Kasumi-1 (cell line): Measurements from ENCODE around the gene MEIKIN.

Source experiments
- DNase-seq, 2 experiments: peaks; one replicate each; lab custom pipeline; 2025; lab: John Stamatoyannopoulos, UW

MEIKIN gene

DNA sequence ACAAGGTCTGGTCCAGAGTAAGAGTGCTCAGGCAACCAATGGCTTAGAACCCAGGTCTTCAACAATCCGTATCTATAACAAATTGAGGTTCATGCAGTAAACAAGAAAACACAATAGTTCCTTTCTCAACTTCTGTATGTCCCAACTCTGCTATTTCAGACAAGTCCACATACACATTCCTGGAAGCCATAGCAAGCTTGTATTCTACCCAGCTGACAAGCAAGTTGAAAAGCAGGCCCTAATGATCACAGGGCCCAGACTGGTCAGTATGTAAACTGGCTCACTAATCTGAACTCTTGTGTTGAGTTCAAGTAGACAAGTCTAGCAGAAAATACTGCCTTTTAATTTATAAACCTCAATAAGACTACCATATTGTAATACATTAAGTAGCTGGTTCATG lies 175.5 kb downstream of the MEIKIN start:
- DNase-seq = no peak

DNA sequence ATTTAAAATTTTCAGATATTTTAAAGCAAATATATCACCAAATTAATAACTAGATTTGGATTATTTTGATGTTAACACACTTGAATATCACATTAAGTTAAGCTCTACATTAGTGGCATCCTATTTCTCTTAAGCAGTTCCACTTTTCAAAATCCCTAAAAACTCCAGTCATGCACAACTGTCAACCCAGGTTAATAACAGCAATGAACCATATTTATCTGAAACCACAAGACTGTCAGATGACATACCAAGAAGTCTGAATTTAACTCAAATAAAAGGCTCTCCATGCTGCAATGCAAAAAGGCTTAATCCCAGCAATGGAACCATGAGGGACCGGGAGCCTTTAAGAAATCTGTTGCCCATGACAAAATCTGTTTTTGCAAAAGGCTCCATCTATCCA lies 176.1 kb downstream of the MEIKIN start:
- DNase-seq = no peak

DNA sequence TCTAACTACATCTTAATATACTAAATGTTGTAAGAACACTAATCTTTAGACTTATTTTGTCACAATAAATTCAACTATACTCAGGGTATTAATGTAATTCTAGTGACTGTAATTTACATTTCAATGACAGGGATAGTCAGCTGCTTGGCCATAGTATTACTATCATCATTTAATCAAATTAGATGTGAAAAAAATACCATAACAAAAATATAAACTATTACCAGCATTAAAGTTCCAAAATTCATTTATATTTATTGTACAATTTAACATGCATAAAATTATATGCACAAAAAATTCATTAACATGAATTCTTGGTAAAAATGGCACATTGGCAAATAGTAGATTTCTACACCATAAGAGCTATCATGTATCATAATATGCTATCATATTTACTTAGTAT lies 177.6 kb downstream of the MEIKIN start:
- DNase-seq = no peak

DNA sequence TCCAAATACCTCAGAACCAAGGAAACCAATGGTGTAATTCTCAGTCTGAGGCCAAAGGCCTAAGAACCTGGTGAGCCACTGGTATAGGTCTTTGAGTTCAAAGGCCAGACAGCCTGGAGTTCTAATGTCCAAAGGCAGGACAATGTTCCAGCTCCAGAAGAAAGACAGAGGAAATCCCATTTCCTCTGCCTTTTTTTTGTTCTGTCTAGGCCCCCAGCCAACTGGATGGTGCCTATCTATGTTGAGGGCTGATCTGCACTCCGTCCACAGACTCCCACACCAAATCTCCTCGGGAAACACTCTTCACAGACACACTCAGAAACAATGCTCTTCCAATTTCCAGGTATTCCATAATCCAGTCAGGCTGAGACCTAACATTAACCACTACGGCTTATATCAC lies 178.8 kb downstream of the MEIKIN start:
- DNase-seq = no peak

DNA sequence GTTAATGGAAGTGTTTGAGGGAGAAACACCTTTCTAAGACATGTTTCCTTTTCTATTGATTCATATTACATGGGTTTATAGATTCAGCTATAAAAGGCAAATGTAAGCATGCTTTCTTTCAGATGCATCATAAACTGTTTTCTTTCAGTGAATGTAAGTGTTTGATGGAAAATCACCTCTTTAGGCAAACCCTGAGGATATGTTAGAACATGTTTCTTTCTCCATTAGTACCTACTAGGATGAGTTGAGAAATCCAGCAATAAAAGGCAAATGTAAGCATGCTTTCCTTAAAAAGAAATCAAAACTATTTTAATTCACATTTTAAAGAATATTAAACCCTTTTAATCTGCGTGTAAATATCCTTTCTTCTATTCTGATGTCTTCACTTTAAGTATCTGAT lies 180.2 kb downstream of the MEIKIN start:
- no peak for DNase-seq

DNA sequence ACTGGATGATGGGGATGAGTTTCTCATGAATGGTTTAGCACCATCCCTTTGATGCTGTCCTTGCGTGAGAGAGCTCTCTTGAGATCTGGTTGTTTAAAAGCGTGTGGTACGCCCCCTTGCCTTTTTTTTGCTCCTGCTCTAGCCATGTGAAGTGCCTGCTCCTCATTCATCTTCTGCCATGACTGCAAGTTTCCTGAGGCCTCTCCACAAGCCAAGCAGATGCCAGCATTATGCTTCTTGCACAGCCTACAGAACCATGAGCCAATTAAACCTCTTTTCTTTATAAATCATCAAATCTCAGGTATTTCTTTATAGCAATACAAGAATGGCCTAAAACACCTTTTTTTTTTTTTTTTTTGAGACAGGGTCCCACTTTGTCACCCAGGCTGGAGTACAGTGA lies 181.5 kb downstream of the MEIKIN start:
- no peak for DNase-seq

DNA sequence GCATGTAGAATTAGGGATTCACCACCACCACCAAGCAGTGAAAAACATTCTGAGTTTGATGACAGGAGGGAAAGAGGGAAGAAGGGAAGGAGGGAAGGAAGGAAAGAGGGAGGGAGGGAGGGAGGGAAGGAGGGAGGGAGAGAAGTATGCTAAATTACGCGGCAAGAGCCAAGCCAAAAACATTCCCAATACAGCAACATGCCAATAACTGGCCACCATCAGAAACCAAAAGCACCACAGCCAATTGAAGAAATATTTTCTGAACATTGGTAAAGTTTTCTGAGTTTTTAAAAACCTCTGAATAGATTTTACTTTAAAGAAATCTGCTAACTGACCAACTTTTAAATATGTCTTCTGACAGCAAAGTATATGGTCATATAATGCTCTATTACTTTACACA lies 184.7 kb downstream of the MEIKIN start:
- DNase-seq = no peak

DNA sequence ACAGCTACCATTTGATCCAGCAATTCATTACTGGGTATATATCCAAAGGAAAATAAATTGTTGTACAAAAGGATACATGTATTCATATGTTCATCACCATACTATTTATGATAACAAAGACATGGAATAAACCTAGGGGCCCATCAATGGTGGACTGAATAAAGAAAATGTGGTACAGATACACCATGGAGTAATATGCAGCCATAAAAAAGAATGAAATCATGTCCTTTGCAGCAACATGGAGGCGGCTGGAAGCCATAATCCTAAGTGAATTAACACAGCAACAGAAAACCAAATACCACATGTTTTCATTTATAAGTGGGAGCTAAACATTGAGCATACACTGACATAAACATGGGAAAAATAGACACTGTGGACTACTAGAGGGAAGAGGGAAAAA lies 185.8 kb downstream of the MEIKIN start:
- DNase-seq = no peak

DNA sequence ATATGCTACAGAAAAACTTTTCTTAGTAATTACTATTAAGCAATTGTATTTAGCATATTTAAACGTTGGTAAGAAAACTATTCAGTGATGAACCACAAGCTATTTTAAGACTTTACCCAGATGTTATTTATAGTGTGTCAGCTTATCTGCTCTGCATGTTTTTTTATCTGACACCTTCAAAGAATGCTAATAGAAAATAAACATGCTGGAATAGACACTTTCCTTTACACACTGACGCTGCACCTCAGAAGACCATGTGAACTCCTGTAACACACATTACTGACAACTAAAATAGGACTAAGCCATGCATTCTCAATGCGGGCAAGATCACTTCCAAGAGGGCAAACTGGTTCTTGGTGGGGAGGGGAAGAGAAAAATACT lies 187.0 kb downstream of the MEIKIN start:
- DNase-seq = no peak

DNA sequence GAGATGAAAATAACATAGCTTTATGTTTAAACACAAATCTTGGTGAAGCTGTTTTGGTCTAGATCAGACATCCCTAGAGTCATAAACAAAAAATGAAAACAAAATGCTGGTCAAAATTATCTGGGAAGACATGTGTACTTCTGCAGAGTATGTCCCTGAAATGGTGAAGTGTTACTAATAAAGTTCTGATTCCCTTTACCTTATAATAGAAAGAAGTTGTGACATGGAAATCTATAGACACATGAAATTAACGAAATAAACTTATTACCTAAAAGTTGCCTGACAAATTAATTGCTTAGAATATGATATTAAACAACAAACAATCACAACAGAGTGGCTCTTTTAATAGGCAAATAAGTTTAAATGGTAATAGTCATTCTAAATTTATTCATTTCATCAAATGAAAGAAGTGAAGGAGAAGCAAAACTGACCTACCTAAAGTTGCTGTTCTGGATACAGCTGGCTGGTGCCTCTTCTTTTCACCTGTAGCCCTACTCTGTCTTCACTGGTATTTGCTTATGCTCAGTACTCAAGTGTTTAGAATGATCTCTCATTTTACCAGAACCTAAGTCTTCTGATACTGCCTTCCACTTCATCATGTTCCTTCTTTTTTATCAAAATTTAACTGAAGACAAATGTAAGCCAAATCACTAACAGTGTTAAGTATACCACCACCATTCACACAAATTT lies 187.5 kb downstream of the MEIKIN start:
- DNase-seq = no peak
